ENCODE data around the gene MEIS2. TPM values are rescaled to one million over a fixed set of nuclear protein-coding genes. Genes with fewer than 3 reads are reported as not detected.

Gene MEIS2
- total RNA-seq, 8 experiments from 2014 or later: 21.5 to 747 (median 133) TPM

GRCh38 chr15:36951731-36952247 lies 148.6 kb downstream of the MEIS2 start:
- no peak overlapping the region for H3K4me3 ChIP-seq
- ATAC-seq (replicated peaks in 6 of 8): peak; percentile 88 to 98 (median 96)

GRCh38 chr15:36950371-36950770 lies 150.0 kb downstream of the MEIS2 start:
- no peak overlapping the region for H3K27ac ChIP-seq
- 60 to 100% (median 91%) methylated on average over 1 to 4 of the region's 4 CpGs for WGBS, 10 experiments
- H3K4me1 ChIP-seq (replicated peaks in 1 of 2): peaks cover 44 to 73% of the 10 kb centered on the region in 2 donors
- no peak overlapping the region for H3K4me3 ChIP-seq
- in situ Hi-C loops (cut with MboI; ENCODE audit: low pct_unique_long_range_greater_than_20kb in 2 of 9, low sequenced_read_pairs in 9 of 9, unreplicated experiment in 9 of 9): no loop called here
- no peak for ATAC-seq (replicated peaks in 6 of 8)

More at GRCh38 chr15:36951731-36952247, 148.6 kb downstream of the MEIS2 start:
- WGBS, 10 experiments: 0 to 50% (median 0%) methylated on average over 1 to 6 of the region's 6 CpGs; no CpG with 5 or more reads in 1 of the 10 experiments
- Histone ChIP-seq H3K4me1 (replicated peaks in 1 of 2) (peaks cover 48 to 71% of the 10 kb centered on the region in 2 donors), H3K27ac (no peak overlapping the region)
- in situ Hi-C loops (cut with MboI; ENCODE audit: low pct_unique_long_range_greater_than_20kb in 2 of 9, low sequenced_read_pairs in 9 of 9, unreplicated experiment in 9 of 9): no loop called here

DNA sequence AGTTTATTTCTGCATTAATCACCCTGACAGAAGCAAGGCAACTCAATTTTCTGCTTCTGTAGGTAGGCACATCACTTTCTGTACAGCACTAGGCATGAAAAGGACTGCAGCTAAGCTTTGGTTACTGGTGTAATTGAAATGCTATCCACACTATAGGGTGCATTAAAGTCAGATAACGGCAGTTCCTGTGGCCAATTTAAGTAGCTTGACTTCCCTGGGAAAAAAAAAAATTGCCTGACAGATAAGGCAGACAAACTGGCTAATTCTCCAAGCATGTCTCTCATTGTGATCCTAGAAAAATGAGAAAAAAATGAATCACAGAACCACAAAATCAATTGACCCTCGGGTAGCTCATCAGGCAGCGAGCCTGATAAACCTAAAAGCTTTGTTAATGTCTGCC lies 151.4 kb downstream of the MEIS2 start:
- Histone ChIP-seq H3K27ac (peak overlapping the region in 1 of 2 donors; percentile 3), H3K4me3 (no peak overlapping the region), H3K4me1 (replicated peaks in 1 of 2) (peaks cover 46 to 81% of the 10 kb centered on the region in 2 donors)
- in situ Hi-C loops (cut with MboI; ENCODE audit: low pct_unique_long_range_greater_than_20kb in 2 of 9, low sequenced_read_pairs in 9 of 9, unreplicated experiment in 9 of 9): no loop called here
- WGBS, 10 experiments: 0 to 90% (median 39%) methylated on average over 2 to 3 of the region's 3 CpGs; no CpG with 5 or more reads in 4 of the 10 experiments
- peak in 2 of 8 experiments; percentile 2 to 3 for ATAC-seq (replicated peaks in 6 of 8)

DNA sequence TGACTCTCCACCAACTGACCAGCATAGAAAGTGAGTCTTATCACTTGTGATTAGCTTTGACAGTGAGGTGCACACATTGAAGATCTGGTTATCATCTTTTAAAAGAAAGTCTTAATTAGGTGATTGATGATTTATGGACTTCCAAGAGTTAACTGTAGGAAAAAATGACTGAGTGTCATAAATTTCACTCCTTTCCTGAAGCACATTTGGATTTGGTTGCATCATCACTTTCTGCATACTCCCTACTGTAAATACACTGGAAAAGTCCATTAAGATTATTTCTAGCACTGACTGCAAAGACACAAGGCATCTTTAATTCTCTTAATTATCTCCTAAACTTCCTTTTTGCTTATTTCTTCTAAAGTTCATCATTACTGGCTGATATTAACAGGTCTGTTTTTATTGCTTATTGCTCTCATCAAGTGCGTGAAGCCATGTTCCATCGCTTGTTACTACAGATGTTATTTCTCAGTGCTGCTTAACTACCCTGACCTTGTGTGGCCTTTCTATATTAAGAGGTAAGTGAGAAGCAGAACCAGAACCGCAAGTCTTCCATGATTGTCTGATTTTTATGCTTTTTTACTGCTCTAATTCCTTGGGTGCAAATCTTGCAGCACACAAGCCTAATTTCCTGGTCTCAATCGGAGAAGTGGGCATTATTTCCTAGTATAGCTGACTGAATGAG lies 153.2 kb downstream of the MEIS2 start:
- no peak overlapping the region for H3K27ac ChIP-seq
- H3K4me3 ChIP-seq: no peak overlapping the region
- in situ Hi-C loops (cut with MboI; ENCODE audit: low pct_unique_long_range_greater_than_20kb in 2 of 9, low sequenced_read_pairs in 9 of 9, unreplicated experiment in 9 of 9): no loop called here
- H3K4me1 ChIP-seq (replicated peaks in 1 of 2): peaks cover 34 to 73% of the 10 kb centered on the region in 2 donors
- no peak for ATAC-seq (replicated peaks in 6 of 8)
- 80 to 100% (median 93%) methylated on average over 1 to 4 of the region's 4 CpGs for WGBS, 10 experiments

- Histone ChIP-seq H3K27ac (no peak overlapping the region), H3K4me3 (no peak overlapping the region), H3K4me1 (replicated peaks in 1 of 2) (peaks cover 29 to 61% of the 10 kb centered on the region in 2 donors)
- 77 to 100% (median 91%) methylated on average over 1 to 6 of the region's 6 CpGs; no CpG with 5 or more reads in 1 of the 10 experiments for WGBS, 10 experiments
- in situ Hi-C loops (cut with MboI; ENCODE audit: low pct_unique_long_range_greater_than_20kb in 2 of 9, low sequenced_read_pairs in 9 of 9, unreplicated experiment in 9 of 9): no loop called here
- ATAC-seq (replicated peaks in 6 of 8): no peak
Measured at GRCh38 chr15:36944442-36944841, 155.9 kb downstream of the MEIS2 start.

DNA sequence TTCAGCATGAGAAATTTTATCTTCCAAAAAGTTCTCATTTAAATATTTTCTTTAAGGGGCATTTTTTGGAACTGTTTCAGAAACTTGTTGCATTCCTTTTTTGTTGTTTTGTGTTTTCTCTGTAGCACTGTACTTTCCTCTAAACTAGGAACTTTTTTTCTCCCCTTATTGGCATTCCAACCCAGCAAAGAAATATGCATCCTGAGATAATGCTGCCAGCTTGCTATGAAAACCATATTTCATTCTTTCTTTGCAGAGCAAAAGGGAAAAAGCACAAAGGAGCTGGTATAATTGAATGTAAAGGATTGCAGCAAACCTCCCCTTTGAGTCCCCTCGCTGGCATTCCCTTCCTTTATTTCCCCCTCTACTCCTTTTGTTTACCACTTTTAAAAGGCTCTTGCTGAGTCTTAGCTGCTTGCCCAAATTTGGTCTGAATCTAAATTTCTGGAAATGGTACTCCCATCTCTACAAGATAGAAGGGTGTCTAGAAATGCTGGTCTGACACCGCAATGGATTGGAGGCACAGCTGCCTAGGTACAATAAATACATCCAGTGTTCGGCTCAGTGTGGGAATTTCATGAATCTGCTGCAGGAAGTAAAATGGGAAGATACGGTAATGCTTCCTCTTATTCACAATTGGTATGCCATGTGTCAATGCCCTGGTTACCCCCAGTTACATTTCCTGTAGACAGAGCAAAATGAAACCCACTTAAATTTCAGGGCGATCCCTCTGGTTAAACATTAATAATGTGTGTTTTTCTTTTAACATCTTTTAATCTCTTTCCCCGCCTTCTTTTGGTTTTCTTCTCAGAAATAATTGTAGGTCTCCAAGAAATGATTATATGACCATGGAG lies 156.6 kb downstream of the MEIS2 start:
- in situ Hi-C loops (cut with MboI; ENCODE audit: low pct_unique_long_range_greater_than_20kb in 2 of 9, low sequenced_read_pairs in 9 of 9, unreplicated experiment in 9 of 9): no loop called here
- peaks cover 29 to 60% of the 10 kb centered on the region in 2 donors for H3K4me1 ChIP-seq (replicated peaks in 1 of 2)
- no peak overlapping the region for H3K27ac ChIP-seq
- peak in 1 of 8 experiments; percentile 7 for ATAC-seq (replicated peaks in 6 of 8)
- no peak overlapping the region for H3K4me3 ChIP-seq
- 60 to 100% (median 96%) methylated on average over 1 to 6 of the region's 6 CpGs; no CpG with 5 or more reads in 1 of the 10 experiments for WGBS, 10 experiments

- no peak for ATAC-seq (replicated peaks in 6 of 8)
- peaks cover 23 to 54% of the 10 kb centered on the region in 2 donors for H3K4me1 ChIP-seq (replicated peaks in 1 of 2)
Measured at GRCh38 chr15:36942248-36942827, 158.0 kb downstream of the MEIS2 start.

GRCh38 chr15:36941798-36942197 lies 158.6 kb downstream of the MEIS2 start:
- WGBS, 10 experiments: 61 to 100% (median 94%) methylated on average over 3 to 4 of the region's 4 CpGs
- Histone ChIP-seq H3K4me1 (replicated peaks in 1 of 2) (peaks cover 23 to 48% of the 10 kb centered on the region in 2 donors), H3K4me3 (no peak overlapping the region), H3K27ac (no peak overlapping the region)
- ATAC-seq (replicated peaks in 6 of 8): no peak
- in situ Hi-C loops (cut with MboI; ENCODE audit: low pct_unique_long_range_greater_than_20kb in 2 of 9, low sequenced_read_pairs in 9 of 9, unreplicated experiment in 9 of 9): no loop called here

More at GRCh38 chr15:36942248-36942827, 158.0 kb downstream of the MEIS2 start:
- no peak overlapping the region for H3K27ac ChIP-seq
- 87 to 100% (median 97%) methylated on average over 1 to 6 of the region's 6 CpGs; no CpG with 5 or more reads in 1 of the 10 experiments for WGBS, 10 experiments
- no peak overlapping the region for H3K4me3 ChIP-seq
- in situ Hi-C loops (cut with MboI; ENCODE audit: low pct_unique_long_range_greater_than_20kb in 2 of 9, low sequenced_read_pairs in 9 of 9, unreplicated experiment in 9 of 9): no loop called here

- H3K27ac ChIP-seq: no peak overlapping the region
- ATAC-seq (replicated peaks in 6 of 8): peak in 1 of 8 experiments; percentile 85
- H3K4me3 ChIP-seq: no peak overlapping the region
- WGBS, 10 experiments: 69 to 100% (median 92%) methylated on average over 1 to 3 of the region's 3 CpGs; no CpG with 5 or more reads in 1 of the 10 experiments
- in situ Hi-C loops (cut with MboI; ENCODE audit: low pct_unique_long_range_greater_than_20kb in 2 of 9, low sequenced_read_pairs in 9 of 9, unreplicated experiment in 9 of 9): no loop called here
- peaks cover 23 to 46% of the 10 kb centered on the region in 2 donors for H3K4me1 ChIP-seq (replicated peaks in 1 of 2)
Measured at GRCh38 chr15:36940636-36941260, 159.6 kb downstream of the MEIS2 start.

GRCh38 chr15:36940219-36940618 lies 160.1 kb downstream of the MEIS2 start:
- peaks cover 23 to 49% of the 10 kb centered on the region in 2 donors for H3K4me1 ChIP-seq (replicated peaks in 1 of 2)
- in situ Hi-C loops (cut with MboI; ENCODE audit: low pct_unique_long_range_greater_than_20kb in 2 of 9, low sequenced_read_pairs in 9 of 9, unreplicated experiment in 9 of 9): no loop called here
- ATAC-seq (replicated peaks in 6 of 8): peak in 3 of 8 experiments; percentile 9 to 75 (median 32)
- WGBS, 10 experiments: 50 to 100% (median 82%) methylated on average over 1 to 3 of the region's 3 CpGs; no CpG with 5 or more reads in 2 of the 10 experiments
- no peak overlapping the region for H3K4me3 ChIP-seq
- H3K27ac ChIP-seq: no peak overlapping the region

DNA sequence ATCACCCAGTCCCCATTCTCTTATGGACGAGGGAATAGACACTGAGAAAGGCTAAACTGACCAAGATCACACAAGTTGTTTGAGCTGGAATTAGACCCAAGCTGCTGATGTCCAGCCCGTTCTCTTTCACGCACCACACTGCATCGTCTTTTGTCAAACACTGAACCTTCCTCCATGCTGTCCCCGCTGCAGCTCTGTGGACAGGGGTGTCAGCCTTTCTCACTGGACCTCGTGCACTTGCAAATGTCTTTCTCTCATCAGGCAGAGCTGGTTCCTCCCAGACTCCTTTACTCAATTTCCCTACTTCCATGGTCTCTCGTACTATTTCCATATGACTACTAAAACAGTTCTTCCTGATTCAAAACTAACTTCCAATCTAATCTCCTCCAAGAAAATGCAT lies 161.6 kb downstream of the MEIS2 start:
- peaks cover 27 to 52% of the 10 kb centered on the region in 2 donors for H3K4me1 ChIP-seq (replicated peaks in 1 of 2)
- in situ Hi-C loops (cut with MboI; ENCODE audit: low pct_unique_long_range_greater_than_20kb in 2 of 9, low sequenced_read_pairs in 9 of 9, unreplicated experiment in 9 of 9): no loop called here
- H3K4me3 ChIP-seq: no peak overlapping the region
- peak in 1 of 8 experiments; percentile 36 for ATAC-seq (replicated peaks in 6 of 8)
- no peak overlapping the region for H3K27ac ChIP-seq
- WGBS, 10 experiments: 88 to 100% (median 95%) methylated on average over 2 to 7 of the region's 7 CpGs; no CpG with 5 or more reads in 1 of the 10 experiments

GRCh38 chr15:36938131-36938530 lies 162.2 kb downstream of the MEIS2 start:
- ATAC-seq (replicated peaks in 6 of 8): no peak
- peaks cover 30 to 50% of the 10 kb centered on the region in 2 donors for H3K4me1 ChIP-seq (replicated peaks in 1 of 2)
- in situ Hi-C loops (cut with MboI; ENCODE audit: low pct_unique_long_range_greater_than_20kb in 2 of 9, low sequenced_read_pairs in 9 of 9, unreplicated experiment in 9 of 9): no loop called here
- 93 to 100% (median 100%) methylated on average over 1 to 4 of the region's 4 CpGs; no CpG with 5 or more reads in 1 of the 10 experiments for WGBS, 10 experiments
- no peak overlapping the region for H3K4me3 ChIP-seq
- no peak overlapping the region for H3K27ac ChIP-seq
